Activated CD4-positive, CD25-positive, alpha-beta regulatory T cell (primary cell): ENCODE data around the gene TENT4B.
A peak's percentile ranks its signal among the peaks of the same experiment; 100 is the strongest.

ENCODE experiments used
- DNase-seq, 4 experiments: peaks; one replicate each; lab custom pipeline; 2025; lab: John Stamatoyannopoulos, UW

TENT4B gene

DNA sequence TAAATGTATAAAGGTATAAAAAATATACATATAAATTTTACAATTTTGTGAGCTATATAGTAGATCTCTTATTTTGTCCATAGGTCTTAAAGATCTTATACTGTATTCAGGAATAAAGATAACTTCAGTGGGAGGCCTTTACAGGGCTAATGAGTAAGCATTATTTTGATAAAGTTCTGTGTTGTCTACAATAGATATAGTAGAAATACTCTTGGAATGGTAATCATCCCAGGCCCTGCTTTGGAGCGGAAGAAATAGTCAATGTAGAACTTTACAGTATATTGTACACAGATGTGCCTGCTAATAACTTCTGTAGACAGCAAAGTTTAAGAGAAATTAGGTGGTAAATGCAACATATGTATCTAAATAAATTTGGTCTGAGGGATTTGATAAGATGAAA lies 42.6 kb downstream of the TENT4B start:
- DNase-seq, result no peak

DNA sequence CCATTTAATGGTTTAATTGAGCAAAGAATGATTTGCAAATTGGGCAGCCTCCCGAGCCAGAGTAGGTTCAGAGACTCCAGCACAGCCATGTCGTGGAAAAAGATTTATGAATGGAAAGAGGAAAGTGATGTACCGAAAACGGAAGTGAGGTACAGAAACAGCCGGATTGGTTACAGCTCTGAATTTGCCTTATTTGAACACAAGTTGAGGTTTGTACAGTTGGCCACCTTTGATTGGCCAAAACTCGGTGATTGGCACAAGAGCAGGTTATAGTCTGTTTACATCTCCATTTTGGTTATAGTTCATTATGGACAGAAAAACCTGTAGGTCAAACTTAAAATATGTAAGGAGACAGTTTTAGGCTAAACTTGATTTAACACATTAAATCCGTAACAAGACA lies 44.5 kb downstream of the TENT4B start:
- no peak for DNase-seq

DNA sequence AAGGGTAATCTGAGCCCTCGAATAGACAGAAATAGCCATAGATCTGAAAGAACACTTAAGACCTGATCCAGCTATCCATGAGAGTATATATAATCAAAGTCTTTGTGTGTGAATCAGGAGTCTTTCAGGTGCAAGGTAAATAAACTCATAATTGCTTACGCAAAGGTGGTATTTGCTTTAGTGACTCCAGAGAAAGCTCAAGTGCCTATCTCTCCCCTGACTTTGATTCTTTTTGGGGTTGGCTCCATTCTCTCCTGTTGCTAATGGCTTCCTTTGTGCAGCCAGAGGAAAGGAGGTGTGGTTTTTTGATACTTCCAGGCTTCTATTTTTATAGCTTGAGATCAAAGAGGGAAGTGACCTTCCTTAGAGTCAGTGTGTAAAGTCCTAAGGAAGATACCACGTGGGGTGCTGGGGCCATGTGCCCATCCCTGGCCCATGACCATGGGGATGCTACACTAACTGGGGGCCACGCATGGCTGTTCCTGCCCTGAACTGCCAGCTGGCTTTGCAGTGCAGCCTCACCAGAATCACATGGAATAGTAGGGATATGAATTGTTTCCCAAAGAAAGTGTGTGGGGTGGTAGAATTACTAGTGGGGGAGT lies 45.8 kb downstream of the TENT4B start:
- no peak for DNase-seq

DNA sequence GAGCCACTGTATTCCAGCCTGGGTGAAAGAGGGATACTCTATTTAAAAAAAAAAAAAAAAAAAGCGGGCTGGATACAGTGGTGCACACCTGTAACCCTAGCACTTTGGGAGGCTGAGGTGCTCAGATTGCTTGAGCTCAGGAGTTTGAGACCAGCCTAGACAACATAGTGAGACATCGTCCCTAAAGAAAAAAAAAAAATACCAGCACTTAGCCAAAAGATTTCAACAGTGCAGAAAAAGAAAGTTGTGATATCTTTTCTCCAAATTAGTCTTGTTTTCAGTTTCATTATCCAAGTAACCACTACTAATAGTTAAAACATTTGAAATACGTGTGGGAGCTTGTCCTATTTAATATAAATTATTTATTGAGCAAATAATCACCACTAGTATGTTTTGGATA lies 48.7 kb downstream of the TENT4B start:
- DNase-seq, result no peak

DNA sequence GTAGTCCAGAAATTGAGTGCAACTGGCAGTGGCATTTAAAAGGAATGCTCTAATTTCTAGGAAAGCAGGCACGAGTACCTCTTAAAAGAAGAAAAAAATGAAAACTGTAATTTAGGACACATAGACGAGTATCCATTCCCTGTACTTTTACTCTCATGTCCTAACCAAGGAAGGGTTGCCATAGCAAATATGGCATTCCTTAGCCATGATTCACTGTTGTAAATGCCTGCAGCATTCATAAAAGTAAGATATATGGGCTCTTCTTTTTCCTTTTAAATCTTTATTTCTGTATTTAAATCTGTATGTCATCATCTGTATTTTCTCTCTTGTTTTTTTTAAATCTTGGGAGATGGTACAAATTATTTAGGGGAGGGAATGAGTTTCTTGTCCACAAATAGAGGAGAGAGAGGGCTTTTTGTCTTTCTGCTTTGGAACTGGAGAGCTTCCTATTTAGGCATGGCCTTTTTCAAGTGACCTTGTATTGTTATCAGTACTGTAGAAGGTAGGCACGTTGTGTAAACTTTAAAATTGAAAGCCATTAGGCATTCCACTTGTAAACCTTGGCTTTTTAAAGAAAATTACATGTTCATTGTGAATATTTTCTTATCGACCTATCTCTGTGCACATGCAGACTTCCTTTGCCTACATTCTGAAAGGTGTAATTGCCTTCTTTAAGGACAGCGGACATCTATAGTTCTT lies 50.0 kb downstream of the TENT4B start:
- DNase-seq, result no peak

DNA sequence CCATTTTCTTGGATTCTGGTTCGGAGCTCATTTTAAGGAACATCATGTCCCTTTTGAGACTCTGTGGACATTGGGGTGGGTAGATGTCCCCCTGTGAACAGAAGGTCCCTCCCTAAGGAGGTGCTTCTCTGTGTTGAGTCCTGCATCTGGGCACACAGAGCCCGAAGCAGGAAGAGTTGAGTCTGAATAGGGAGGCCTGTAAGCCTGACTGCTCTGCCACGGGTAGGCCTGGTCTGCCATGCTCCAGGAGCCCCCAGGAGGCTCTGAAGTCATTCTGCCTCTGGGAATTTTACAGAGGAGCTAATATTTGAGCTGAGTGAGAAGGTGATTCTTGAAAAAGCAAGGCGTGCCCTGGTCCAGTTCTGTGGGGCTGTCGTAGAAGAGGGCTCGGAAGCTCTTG lies 50.6 kb downstream of the TENT4B start:
- DNase-seq, result no peak

DNA sequence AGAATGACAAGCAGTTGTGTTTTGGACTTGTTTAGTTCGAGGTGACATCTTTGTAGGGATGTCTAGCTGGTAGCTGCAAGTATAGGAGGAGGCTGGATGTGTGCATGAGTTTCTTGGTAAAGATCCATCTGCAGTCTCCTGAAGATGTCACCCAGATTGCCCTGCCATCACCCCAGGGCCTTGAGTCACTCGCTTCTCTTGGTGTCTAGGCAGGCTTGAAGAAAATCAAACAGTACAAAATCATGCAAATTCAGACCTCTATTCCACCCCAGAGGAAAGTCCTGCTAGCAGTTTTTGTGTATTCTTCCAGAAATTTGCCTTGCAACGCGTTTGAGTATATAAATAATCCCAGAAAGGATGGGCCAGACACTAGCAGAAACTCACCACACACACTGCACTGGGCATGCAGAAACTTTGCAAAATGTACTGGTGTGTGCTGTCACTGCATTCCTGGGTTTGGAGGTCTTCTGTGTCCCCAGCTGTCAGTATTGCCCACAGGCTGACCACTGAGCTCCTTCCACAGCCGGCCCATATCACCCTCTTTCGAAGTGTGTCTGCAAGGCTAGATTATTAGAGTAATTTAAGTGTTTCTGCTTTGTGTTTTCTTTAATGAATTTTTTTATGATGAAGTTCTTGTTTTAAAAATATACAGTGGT lies 51.5 kb downstream of the TENT4B start:
- no peak for DNase-seq

DNA sequence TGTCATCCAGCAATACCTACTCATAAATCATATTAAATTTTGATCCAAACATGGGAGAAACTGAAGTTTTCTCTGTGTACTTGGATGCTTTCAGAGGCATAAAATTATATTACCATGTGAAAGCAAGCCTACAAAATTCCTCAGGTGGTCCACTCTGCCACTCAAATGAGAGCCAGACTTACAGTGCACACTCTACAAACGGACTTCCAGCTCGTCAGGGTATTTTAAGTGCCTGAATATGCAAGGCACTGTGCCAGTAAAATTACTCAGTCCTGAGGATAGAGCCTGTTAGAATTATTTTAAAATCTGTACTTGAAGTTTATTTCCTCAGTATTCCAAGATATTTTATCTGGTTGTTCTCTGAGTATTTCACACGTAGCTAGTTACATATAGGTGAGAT lies 54.5 kb downstream of the TENT4B start:
- DNase-seq, result no peak

DNA sequence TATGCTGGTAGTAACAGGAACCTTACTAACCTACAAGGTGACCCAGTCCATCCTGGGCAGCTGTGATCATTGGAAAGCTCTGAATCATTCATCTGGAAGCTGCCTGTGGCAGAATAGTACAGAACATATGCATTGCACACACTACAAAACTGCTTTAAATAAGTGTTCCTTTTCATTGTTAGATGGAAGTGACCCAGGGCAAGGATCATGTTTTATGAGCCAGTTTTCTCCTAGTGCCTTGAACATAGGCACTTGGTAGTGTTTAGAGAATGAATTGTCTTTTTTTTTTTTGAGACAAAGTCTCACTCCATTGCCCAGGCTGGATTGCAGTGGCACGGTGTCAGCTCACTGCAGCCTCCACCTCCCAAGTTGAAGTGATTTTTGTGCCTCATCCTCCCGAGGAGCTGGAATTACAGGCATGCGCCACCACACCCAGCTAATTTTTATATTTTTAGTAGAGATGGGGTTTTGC lies 55.4 kb downstream of the TENT4B start:
- DNase-seq, result no peak

DNA sequence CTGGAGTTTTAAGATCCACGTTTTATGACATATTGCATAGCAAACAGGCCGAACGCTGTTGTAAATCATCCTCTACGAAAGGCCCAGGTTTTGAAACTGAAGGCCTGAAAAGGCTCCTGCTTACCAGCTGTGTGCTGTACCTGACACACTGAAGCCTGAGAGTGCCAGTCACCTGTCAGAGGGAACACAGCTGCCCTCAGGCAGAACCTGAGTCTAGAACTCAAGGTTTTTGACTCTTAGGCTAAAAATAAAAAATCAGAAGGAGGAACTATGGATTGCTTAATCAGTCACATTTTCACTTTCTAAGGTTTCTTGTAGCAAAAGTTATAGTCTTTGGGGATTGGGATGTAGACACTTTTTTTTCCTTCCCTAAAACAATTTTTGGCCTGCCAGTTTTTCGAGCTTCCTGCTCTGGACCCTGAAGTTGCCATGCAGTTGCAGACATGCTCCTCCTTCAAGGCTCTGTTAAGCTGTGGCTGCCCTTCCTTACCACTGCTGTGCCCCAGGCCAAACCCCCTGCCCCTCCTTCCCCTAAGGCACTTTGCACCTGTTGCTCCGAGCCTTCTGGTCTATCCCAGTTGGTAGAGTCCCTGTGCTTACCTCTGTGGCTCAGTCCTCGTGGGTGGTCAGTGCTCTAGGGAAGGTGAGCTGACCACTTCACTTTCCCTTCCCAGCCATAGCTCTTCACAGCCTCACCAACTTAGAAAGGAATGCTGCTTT lies 56.6 kb downstream of the TENT4B start:
- DNase-seq, result no peak

DNA sequence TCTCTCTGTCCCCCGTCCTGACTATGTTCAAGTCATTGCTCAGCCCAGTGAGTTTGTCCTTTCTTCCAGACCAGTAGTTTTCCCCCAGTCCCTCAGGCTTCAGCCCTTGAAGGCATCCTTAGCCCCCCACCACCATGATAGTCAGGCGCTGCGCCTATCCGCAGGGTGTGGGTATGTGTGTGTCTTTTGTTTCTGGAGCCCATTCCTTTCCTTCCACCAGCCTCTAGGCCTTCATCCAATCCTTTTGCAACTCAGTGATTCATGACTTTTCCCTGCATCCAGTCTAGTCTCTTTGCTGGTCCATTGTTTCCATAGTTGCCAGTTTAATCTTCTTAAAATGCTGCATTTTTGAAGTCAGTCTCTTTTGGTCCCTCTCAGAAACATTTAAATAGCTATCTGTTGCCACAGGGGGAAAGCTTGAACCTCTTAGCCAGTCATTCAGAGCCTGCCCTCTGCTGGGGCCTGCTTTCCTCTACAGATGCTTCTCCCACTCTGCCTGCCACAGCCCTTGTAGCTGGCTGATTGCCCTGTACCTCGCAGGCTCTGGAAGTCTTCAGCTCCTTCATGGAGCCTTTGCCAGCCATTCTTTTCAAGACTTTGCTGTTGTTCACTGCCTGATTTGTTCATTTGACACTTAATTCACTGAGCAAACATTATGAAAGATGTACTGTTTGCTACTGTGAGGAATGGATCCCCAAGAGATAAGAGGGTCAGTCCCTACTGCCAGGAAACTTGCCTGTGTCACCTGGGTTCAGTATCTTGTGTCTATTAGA lies 57.3 kb downstream of the TENT4B start:
- DNase-seq, result peak in 2 of 4 experiments; percentile 12 to 44

DNA sequence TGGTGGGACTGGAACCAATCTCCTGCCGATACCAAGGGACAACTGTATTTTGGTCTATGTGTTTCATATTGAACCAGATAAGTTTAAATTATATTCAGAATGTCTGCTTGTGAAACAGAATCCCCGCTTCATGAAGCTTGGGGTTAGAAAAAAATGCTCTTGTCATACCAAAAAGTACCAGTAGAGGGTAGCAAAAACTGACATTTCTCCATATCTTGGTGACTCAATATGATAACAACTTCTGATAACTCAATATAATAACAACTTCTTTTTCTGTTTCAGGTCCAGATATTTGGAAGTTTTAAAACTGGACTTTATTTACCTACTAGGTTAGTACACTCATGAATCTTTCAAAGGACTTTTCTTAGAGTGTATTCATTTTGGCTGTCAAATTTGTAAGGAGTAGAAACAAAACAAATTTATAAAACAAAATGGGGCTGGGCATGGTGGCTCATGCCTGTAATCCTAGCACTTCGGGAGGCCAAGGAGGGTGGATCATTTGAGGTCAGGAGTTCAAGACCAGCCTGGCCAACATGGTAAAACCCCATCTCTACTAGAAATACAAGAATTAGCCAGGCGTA lies 60.9 kb downstream of the TENT4B start:
- DNase-seq, result no peak

DNA sequence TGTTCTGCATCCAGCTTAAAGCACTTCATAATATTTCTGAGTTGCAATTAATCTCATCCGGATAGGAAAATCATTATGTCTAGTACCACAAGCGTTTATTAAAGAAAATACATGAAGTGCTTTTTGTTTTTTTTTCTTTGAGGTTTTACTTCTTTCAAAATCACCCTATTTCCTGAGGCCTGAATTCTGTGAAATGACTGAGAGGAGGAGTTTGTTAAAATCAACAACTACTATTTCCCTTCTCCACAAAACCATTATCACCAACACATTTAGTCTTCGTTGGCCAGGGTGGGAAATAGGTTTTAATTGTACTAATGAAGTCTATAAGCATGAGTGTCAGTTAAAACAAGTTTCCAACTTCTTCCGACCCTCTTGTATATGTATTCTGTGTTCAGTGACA lies 62.6 kb downstream of the TENT4B start:
- no peak for DNase-seq

DNA sequence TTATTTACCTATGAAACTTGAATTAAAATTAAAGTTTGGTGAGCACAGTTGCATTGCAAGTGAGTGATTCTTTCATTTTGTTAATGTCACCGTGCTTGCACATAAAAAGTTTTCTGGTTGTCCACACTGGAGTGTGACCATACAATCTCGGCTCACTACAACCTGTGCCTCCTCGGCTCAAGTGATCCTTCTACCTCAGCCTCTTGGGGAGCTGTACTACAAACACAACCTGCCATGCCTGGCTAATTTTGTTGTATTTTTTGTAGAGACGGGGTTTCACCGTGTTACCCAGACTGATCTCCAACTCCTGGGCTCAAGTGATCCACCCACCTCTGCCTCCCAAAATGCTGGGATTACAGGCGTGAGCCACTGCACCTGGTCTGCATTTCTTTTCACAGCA lies 63.1 kb downstream of the TENT4B start:
- DNase-seq, result no peak

DNA sequence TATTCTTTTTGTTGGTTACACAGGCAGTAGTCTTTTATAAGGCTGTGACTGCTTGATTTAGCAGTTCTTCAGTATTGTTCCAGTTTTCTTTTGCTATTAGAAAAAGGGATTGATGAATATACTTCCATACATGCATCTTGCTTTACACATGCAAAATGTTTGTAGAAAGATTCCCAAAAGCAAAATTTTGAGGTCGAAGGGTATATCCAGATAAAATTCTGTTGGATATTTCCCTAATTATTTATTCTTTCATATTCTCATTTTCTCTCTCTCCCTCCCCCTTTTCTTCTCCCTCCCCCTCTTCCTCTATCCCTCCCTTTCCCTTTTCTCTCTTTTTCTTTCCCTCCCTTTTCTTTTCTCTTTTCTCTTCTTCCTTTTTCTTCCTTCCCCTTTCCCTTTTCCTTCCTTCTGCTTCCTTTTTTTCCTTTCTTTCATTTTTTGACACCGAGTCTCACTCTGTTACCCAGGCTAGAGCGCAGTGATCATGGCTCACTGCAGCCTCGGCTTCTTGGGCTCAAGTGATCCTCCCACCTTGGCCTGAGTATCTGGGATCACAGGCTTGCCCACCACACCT lies 66.4 kb downstream of the TENT4B start:
- DNase-seq, result no peak

DNA sequence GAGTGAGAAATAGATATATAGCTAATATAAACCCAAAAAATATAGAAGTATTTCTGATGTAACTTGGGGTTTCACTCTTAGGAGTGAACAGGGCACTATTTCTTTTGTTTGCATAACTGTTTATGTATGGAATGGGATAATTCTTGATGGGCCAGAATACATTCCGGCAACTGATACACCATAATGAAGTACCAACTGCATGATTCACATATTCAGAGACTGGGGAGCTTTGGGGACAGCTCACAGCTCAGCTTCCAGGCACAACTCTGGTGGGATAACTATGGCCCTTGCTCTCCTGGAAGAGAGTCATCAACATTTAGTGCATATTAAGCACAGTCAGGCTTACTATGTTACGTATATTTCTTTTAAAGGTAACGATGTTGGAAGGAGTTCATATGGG lies 71.2 kb downstream of the TENT4B start:
- DNase-seq, result no peak

DNA sequence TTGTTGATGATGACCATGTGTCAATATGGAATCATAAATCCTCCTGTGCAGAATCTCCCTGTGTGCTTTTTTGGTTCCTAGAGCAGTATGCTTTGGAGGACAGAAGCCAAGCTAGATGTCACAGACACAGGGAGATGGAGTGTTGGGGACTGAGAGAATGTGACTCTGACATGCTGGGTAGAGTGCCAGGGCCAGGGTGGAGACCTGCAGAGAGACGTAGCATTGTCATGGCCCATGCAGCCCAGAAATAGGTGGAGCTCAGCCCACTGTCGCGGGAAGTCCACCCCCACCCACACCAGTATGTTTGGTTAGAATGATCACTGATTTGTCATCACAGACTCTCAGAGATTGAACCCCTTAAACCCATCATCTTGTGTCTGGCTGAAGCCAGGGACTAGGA lies 74.0 kb downstream of the TENT4B start:
- DNase-seq, result no peak

DNA sequence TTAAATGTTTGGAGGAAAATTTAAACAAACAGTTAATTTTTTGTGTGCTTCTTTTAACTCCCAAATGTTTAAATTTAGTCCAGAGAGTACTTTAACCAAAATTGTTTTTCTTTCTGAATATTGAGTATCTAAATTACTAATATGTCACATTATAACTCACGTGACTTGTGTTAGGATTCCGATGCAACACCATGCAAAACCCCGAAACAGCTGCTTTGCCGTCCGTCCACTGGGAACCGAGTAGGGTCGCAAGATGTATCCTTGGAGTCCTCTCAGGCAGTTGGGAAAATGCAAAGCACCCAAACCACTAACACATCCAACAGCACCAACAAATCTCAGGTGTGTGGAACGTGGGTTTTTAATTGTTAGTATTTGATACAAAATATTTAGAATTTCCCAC lies 74.6 kb downstream of the TENT4B start:
- DNase-seq, result no peak

DNA sequence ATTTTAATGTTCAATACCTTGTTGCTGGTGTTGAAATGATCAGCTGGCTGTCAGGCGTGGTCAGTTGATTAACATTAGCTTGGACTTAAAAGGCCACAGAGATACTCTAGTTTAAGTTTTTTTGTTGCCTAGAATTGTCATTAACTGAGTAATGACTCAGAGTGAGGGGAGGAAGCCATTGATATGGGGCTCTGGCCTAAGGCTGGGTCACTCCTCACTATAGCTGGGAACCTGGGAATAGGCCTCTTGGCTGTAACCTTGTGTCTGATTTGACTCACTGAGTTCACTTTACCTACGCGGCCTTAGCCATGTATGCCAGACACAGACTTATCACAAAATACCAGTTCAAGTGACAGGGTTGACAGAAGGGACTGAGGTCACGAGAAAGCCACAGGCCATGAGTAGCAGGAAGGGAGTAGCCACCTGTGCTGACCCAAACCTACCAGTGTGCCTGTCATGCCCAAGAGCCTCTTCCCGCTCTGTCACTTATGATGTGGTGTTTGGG lies 75.3 kb downstream of the TENT4B start:
- DNase-seq, result no peak

DNA sequence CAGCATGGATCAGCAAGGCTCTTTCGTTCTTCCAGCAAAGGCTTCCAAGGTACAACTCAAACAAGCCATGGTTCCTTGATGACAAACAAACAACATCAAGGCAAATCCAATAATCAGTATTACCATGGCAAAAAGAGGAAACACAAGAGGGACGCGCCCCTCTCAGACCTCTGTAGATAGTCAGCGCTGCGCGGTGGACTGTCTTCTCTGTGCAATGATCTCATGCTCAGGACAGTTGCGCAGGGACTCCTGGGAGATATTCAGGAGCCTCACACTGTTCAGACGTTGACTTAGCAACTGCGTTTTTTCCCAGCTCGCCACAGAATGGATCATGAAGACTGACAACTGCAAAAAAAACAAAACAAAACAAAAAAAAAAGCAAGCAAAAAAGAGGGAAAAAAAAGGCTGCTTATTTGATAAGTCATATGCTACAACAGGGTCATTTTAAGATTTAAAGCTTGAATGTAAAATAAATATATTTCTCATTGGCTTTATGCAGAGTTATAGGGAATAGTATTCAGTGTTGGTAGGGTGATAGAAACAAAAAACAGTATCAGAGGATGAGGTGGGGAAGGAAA lies 76.1 kb downstream of the TENT4B start:
- DNase-seq, result no peak
